Measurements from ENCODE around the gene DDT. TPM values are rescaled to one million over a fixed set of nuclear protein-coding genes. Genes with fewer than 3 reads are reported as not detected.
A peak's percentile ranks its signal among the peaks of the same experiment; 100 is the strongest.

Gene DDT
- total RNA-seq, 1 donor: 80.3 TPM

- no peak for TF ChIP-seq CTCF (IDR thresholded peaks at IDR 0.05; ENCODE audit: extremely low read depth, low read depth, low read length)
- no peak overlapping the region for H3K4me2 ChIP-seq (ENCODE audit: insufficient read depth, low read length)
- no peak overlapping the region for H3K27ac ChIP-seq (ENCODE audit: low read depth, low read length)
- H3K79me2 ChIP-seq (ENCODE audit: insufficient read depth, low read length): peaks cover 17% of the 10 kb centered on the region
- H3K4me3 ChIP-seq (ENCODE audit: insufficient read depth, low read length): no peak overlapping the region
- peaks cover 7% of the 10 kb centered on the region for H3K4me1 ChIP-seq (ENCODE audit: insufficient read depth, low read length)
- H3K9me3 ChIP-seq (ENCODE audit: low read depth, low read length): no peaks in the 10 kb centered on the region
- no peaks in the 10 kb centered on the region for H4K20me1 ChIP-seq (ENCODE audit: insufficient read depth, low read length)
- no peaks in the 10 kb centered on the region for H3K36me3 ChIP-seq (ENCODE audit: insufficient read depth, low read length)
- DNase-seq (ENCODE audit: insufficient read length, low spot score, missing footprints): no peak
- no peak overlapping the region for H2AFZ ChIP-seq (ENCODE audit: low read length)
- no peaks in the 10 kb centered on the region for H3K27me3 ChIP-seq (ENCODE audit: insufficient read depth, low read length)
Observed at GRCh38 chr22:24008022-24008283, 33.7 kb upstream of the DDT start.

GRCh38 chr22:24007253-24008021, 33.2 kb upstream of the DDT start:
- Histone ChIP-seq H3K4me2 (ENCODE audit: insufficient read depth, low read length) (no peak overlapping the region), H2AFZ (ENCODE audit: low read length) (no peak overlapping the region), H3K79me2 (ENCODE audit: insufficient read depth, low read length) (peaks cover 13% of the 10 kb centered on the region), H3K4me1 (ENCODE audit: insufficient read depth, low read length) (peaks cover 4% of the 10 kb centered on the region), H3K36me3 (ENCODE audit: insufficient read depth, low read length) (no peaks in the 10 kb centered on the region), H4K20me1 (ENCODE audit: insufficient read depth, low read length) (no peaks in the 10 kb centered on the region), H3K27ac (ENCODE audit: low read depth, low read length) (no peak overlapping the region), H3K9me3 (ENCODE audit: low read depth, low read length) (no peaks in the 10 kb centered on the region), H3K4me3 (ENCODE audit: insufficient read depth, low read length) (no peak overlapping the region), H3K27me3 (ENCODE audit: insufficient read depth, low read length) (no peaks in the 10 kb centered on the region)
- peak; percentile 78 for DNase-seq (ENCODE audit: insufficient read length, low spot score, missing footprints)
- no peak for TF ChIP-seq CTCF (IDR thresholded peaks at IDR 0.05; ENCODE audit: extremely low read depth, low read depth, low read length)

GRCh38 chr22:24006914-24007214, 32.6 kb upstream of the DDT start:
- no peak overlapping the region for H3K4me3 ChIP-seq (ENCODE audit: insufficient read depth, low read length)
- no peak overlapping the region for H3K27ac ChIP-seq (ENCODE audit: low read depth, low read length)
- H3K79me2 ChIP-seq (ENCODE audit: insufficient read depth, low read length): peaks cover 7% of the 10 kb centered on the region
- no peak overlapping the region for H3K4me2 ChIP-seq (ENCODE audit: insufficient read depth, low read length)
- H4K20me1 ChIP-seq (ENCODE audit: insufficient read depth, low read length): no peaks in the 10 kb centered on the region
- DNase-seq (ENCODE audit: insufficient read length, low spot score, missing footprints): no peak
- TF ChIP-seq CTCF (IDR thresholded peaks at IDR 0.05; ENCODE audit: extremely low read depth, low read depth, low read length): no peak
- no peaks in the 10 kb centered on the region for H3K36me3 ChIP-seq (ENCODE audit: insufficient read depth, low read length)
- no peaks in the 10 kb centered on the region for H3K9me3 ChIP-seq (ENCODE audit: low read depth, low read length)
- H2AFZ ChIP-seq (ENCODE audit: low read length): no peak overlapping the region
- H3K4me1 ChIP-seq (ENCODE audit: insufficient read depth, low read length): no peaks in the 10 kb centered on the region
- H3K27me3 ChIP-seq (ENCODE audit: insufficient read depth, low read length): no peaks in the 10 kb centered on the region

GRCh38 chr22:24006207-24006913, 32.1 kb upstream of the DDT start:
- Histone ChIP-seq H3K79me2 (ENCODE audit: insufficient read depth, low read length) (peaks cover 2% of the 10 kb centered on the region), H3K4me2 (ENCODE audit: insufficient read depth, low read length) (no peak overlapping the region), H3K9me3 (ENCODE audit: low read depth, low read length) (no peaks in the 10 kb centered on the region), H3K27ac (ENCODE audit: low read depth, low read length) (no peak overlapping the region), H2AFZ (ENCODE audit: low read length) (no peak overlapping the region), H3K4me1 (ENCODE audit: insufficient read depth, low read length) (no peaks in the 10 kb centered on the region), H3K4me3 (ENCODE audit: insufficient read depth, low read length) (no peak overlapping the region), H3K27me3 (ENCODE audit: insufficient read depth, low read length) (no peaks in the 10 kb centered on the region), H4K20me1 (ENCODE audit: insufficient read depth, low read length) (no peaks in the 10 kb centered on the region), H3K36me3 (ENCODE audit: insufficient read depth, low read length) (no peaks in the 10 kb centered on the region)
- DNase-seq (ENCODE audit: insufficient read length, low spot score, missing footprints): peak; percentile 82
- no peak for TF ChIP-seq CTCF (IDR thresholded peaks at IDR 0.05; ENCODE audit: extremely low read depth, low read depth, low read length)

All from osteoblast (primary cell).